ENCODE measurements around the gene BANF2. TPM values are rescaled to one million over a fixed set of nuclear protein-coding genes. Genes with fewer than 3 reads are reported as not detected.
A peak's percentile ranks its signal among the peaks of the same experiment; 100 is the strongest.

The BANF2 gene
- total and polyA plus RNA-seq, 2 of the 13 experiments (the other 11 are each of a cell fraction or from before 2014, with no cell fraction given), result 0.35 TPM; not detected in 1

- TF ChIP-seq RBAK (CRISPR knock-in tag; IDR thresholded peaks at IDR 0.05) (peak; percentile 97), ZNF331 (CRISPR knock-in tag; IDR thresholded peaks at IDR 0.05) (peak; percentile 98), ARID2 (CRISPR knock-in tag; IDR thresholded peaks at IDR 0.05; ENCODE audit: borderline replicate concordance) (0 out of 2 replicates have a peak, but pooled peaks have one; percentile 57), ZNF205 (CRISPR knock-in tag; IDR thresholded peaks at IDR 0.05) (peak; percentile 98), ATF2 (CRISPR knock-in tag; IDR thresholded peaks at IDR 0.05) (peak; percentile 98), SOX13 (IDR thresholded peaks at IDR 0.05) (peak; percentile 99), SOX13 (CRISPR knock-in tag; conservative IDR thresholded peaks at IDR 0.05 in 1 of 2, IDR thresholded peaks at IDR 0.05 in 1 of 2) (peak in 1 of 2 experiments; percentile 100; a peak in 2 of 4 replicates), ZNF589 (CRISPR knock-in tag; conservative IDR thresholded peaks at IDR 0.05) (0 out of 2 replicates have a peak, but pooled peaks have one; percentile 32), ZNF138 (CRISPR knock-in tag; IDR thresholded peaks at IDR 0.05; ENCODE audit: low read depth) (no peak), TCF12 (IDR thresholded peaks at IDR 0.05) (no peak), TCF12 (CRISPR knock-in tag; IDR thresholded peaks at IDR 0.05) (peak; percentile 100), ZBTB7B (CRISPR knock-in tag; IDR thresholded peaks at IDR 0.05) (peak; percentile 99), ZNF121 (CRISPR knock-in tag; IDR thresholded peaks at IDR 0.05) (peak; percentile 59; the same call in 1 of the 2 replicates), AKNA (CRISPR knock-in tag; IDR thresholded peaks at IDR 0.05; ENCODE audit: borderline replicate concordance) (no peak), NR2F1 (CRISPR knock-in tag; IDR thresholded peaks at IDR 0.05) (peak; percentile 99 to 100), ZFP90 (CRISPR knock-in tag; IDR thresholded peaks at IDR 0.05; ENCODE audit: borderline replicate concordance) (peak; percentile 99), ZBTB3 (CRISPR knock-in tag; IDR thresholded peaks at IDR 0.05; ENCODE audit: borderline replicate concordance, low read depth) (no peak), HNF1A (IDR thresholded peaks at IDR 0.05; ENCODE audit: low read depth) (peak; percentile 89), HNF1A (CRISPR knock-in tag; IDR thresholded peaks at IDR 0.05; ENCODE audit: borderline replicate concordance) (peak; percentile 95)
Measured at GRCh38 chr20:17721802-17722486, 22.2 kb downstream of the BANF2 start (continued).

All from HepG2 (cell line).